CD4-positive, CD25-positive, alpha-beta regulatory T cell (primary cell): ENCODE results near the gene RHEX. TPM values are rescaled to one million over a fixed set of nuclear protein-coding genes. Genes with fewer than 3 reads are reported as not detected.

Source experiments
- ATAC-seq, 2 donors: fragments of 150-1000 bp; cut with Tn5 transposase; one replicate each; pipeline ENCODE4 v1.10.0; 2021; ENCODE audit warnings: low read depth in 2 of 2, moderate number of reproducible peaks in 2 of 2, moderate library complexity in 1 of 2
- DNase-seq, 3 donors: peaks; one replicate each; pipeline versions ENCODE4 v3.0.0 to v3.0.0-alpha.2; 2012 to 2022; ENCODE audit warnings: mixed read lengths in 1 of 3
- H3K27ac ChIP-seq: one replicate; pipeline ENCODE4 v1.7.0; 2013; ENCODE audit warnings: mild to moderate bottlenecking, low read length; ENCODE audit not compliant: insufficient read depth, poor library complexity, severe bottlenecking
- H3K27me3 ChIP-seq: one replicate; pipeline ENCODE4 v1.7.0; 2013; ENCODE audit warnings: low read length; ENCODE audit not compliant: control insufficient read depth, insufficient read depth
- H3K36me3 ChIP-seq: one replicate; pipeline ENCODE4 v1.7.0; 2013; ENCODE audit warnings: mild to moderate bottlenecking, low read length, moderate library complexity; ENCODE audit not compliant: control insufficient read depth, insufficient read depth
- H3K4me1 ChIP-seq: 2 replicates; pipeline ENCODE4 v1.7.0; 2013; ENCODE audit warnings: mild to moderate bottlenecking, low read length; ENCODE audit not compliant: insufficient read depth, control insufficient read depth, poor library complexity, severe bottlenecking
- H3K4me3 ChIP-seq: one replicate; pipeline ENCODE4 v1.7.0; 2013; ENCODE audit warnings: low read depth, mild to moderate bottlenecking, low read length, moderate library complexity
- H3K9me3 ChIP-seq, 2 experiments: 1 replicate in 1 of 2; 2 replicates in 1 of 2; pipeline ENCODE4 v1.7.0; 2013; ENCODE audit warnings: low read length in 2 of 2, mild to moderate bottlenecking in 1 of 2, moderate library complexity in 1 of 2; ENCODE audit not compliant: control insufficient read depth in 2 of 2
- H3K27ac Mint-ChIP-seq, 3 donors: one replicate each; pipeline ENCODE4 v1.8.0; 2020 to 2022; ENCODE audit warnings: mild to moderate bottlenecking in 3 of 3, mixed read lengths in 3 of 3, moderate library complexity in 2 of 3
- H3K27me3 Mint-ChIP-seq: one replicate; pipeline ENCODE4 v1.8.0; 2022; ENCODE audit warnings: mild to moderate bottlenecking, mixed read lengths
- H3K36me3 Mint-ChIP-seq: one replicate; pipeline ENCODE4 v1.8.0; 2020; ENCODE audit warnings: mixed read lengths
- H3K4me1 Mint-ChIP-seq, 4 donors: one replicate each; pipeline ENCODE4 v1.8.0; 2020 to 2022; ENCODE audit warnings: mixed read lengths in 4 of 4, mild to moderate bottlenecking in 1 of 4
- H3K4me3 Mint-ChIP-seq, 4 donors: one replicate each; pipeline ENCODE4 v1.8.0; 2020 to 2022; ENCODE audit warnings: mild to moderate bottlenecking in 4 of 4, mixed read lengths in 4 of 4, moderate library complexity in 3 of 4
- H3K9me3 Mint-ChIP-seq, 7 donors: one replicate each; pipeline ENCODE4 v1.8.0; 2020 to 2022; ENCODE audit warnings: mixed read lengths in 7 of 7, mild to moderate bottlenecking in 3 of 7, moderate library complexity in 2 of 7
- polyA plus RNA-seq, 4 donors: library from polyadenylated mRNA; unstranded; fragments of 300-500 nt; fragmentation: Illumina TruSeq; gene quantifications; one replicate each; pipeline ENCODE4 v1.2.3, GENCODE V29; 2021
- total RNA-seq: library from RNA; stranded (reverse); gene quantifications from one replicate; pipeline ENCODE4 v1.2.3, GENCODE V29; 2022

The RHEX gene
- total and polyA plus RNA-seq, 5 donors from 2014 or later: not detected

- H3K36me3 ChIP-seq: no peaks in the 10 kb centered on the region
- H3K27me3 ChIP-seq: peaks cover 3% of the 10 kb centered on the region
- H3K36me3 Mint-ChIP-seq: no peaks in the 10 kb centered on the region
- peak overlapping the region in 1 of 4 donors; percentile 38 for H3K4me3 Mint-ChIP-seq
- H3K27ac ChIP-seq: no peak overlapping the region
- H3K4me1 ChIP-seq: no peaks in the 10 kb centered on the region
- no peaks in the 10 kb centered on the region for H3K9me3 ChIP-seq
- H3K4me1 Mint-ChIP-seq: no peaks in the 10 kb centered on the region
- no peak overlapping the region for H3K4me3 ChIP-seq
- no peaks in the 10 kb centered on the region for H3K9me3 Mint-ChIP-seq
- peaks cover 24% of the 10 kb centered on the region for H3K27me3 Mint-ChIP-seq
- DNase-seq: no peak
- no peak for ATAC-seq
- H3K27ac Mint-ChIP-seq: no peak overlapping the region
Observed at GRCh38 chr1:206087091-206087490, 34.1 kb downstream of the RHEX start.

- Mint-ChIP-seq H3K4me1 (no peaks in the 10 kb centered on the region), H3K27me3 (peaks cover 27% of the 10 kb centered on the region), H3K9me3 (no peaks in the 10 kb centered on the region), H3K36me3 (no peaks in the 10 kb centered on the region), H3K4me3 (no peak overlapping the region), H3K27ac (no peak overlapping the region)
- ATAC-seq (no peak), DNase-seq (no peak)
- H3K4me3 ChIP-seq: no peak overlapping the region
- H3K27me3 ChIP-seq: peaks cover 8% of the 10 kb centered on the region
- H3K27ac ChIP-seq: no peak overlapping the region
- H3K36me3 ChIP-seq: no peaks in the 10 kb centered on the region
- no peaks in the 10 kb centered on the region for H3K9me3 ChIP-seq
- H3K4me1 ChIP-seq: no peaks in the 10 kb centered on the region
Observed at GRCh38 chr1:206089341-206089740, 36.4 kb downstream of the RHEX start.

- no peak for DNase-seq
- no peak overlapping the region for H3K27ac ChIP-seq
- H3K27ac Mint-ChIP-seq: no peak overlapping the region
- H3K36me3 ChIP-seq: no peaks in the 10 kb centered on the region
- H3K27me3 Mint-ChIP-seq: peaks cover 40% of the 10 kb centered on the region
- H3K27me3 ChIP-seq: peaks cover 12% of the 10 kb centered on the region
- H3K4me3 ChIP-seq: no peak overlapping the region
- no peaks in the 10 kb centered on the region for H3K9me3 ChIP-seq
- no peak for ATAC-seq
- peaks cover 0 to 4% (median 0%) of the 10 kb centered on the region in 4 donors for H3K4me1 Mint-ChIP-seq
- H3K4me1 ChIP-seq: no peaks in the 10 kb centered on the region
- H3K4me3 Mint-ChIP-seq: no peak overlapping the region
- no peaks in the 10 kb centered on the region for H3K36me3 Mint-ChIP-seq
- peaks cover 0 to 3% (median 0%) of the 10 kb centered on the region in 7 donors for H3K9me3 Mint-ChIP-seq
Observed at GRCh38 chr1:206094024-206094423, 41.1 kb downstream of the RHEX start.

- ATAC-seq (no peak), DNase-seq (no peak)
- H3K36me3 Mint-ChIP-seq: no peaks in the 10 kb centered on the region
- Histone ChIP-seq H3K36me3 (no peaks in the 10 kb centered on the region), H3K27ac (no peak overlapping the region), H3K9me3 (no peaks in the 10 kb centered on the region), H3K27me3 (peaks cover 20% of the 10 kb centered on the region), H3K4me1 (no peaks in the 10 kb centered on the region), H3K4me3 (no peak overlapping the region)
- H3K4me3 Mint-ChIP-seq: no peak overlapping the region
- H3K27ac Mint-ChIP-seq: no peak overlapping the region
- peaks cover 0 to 3% (median 0%) of the 10 kb centered on the region in 7 donors for H3K9me3 Mint-ChIP-seq
- peaks cover 0 to 4% (median 0%) of the 10 kb centered on the region in 4 donors for H3K4me1 Mint-ChIP-seq
- H3K27me3 Mint-ChIP-seq: peaks cover 43% of the 10 kb centered on the region
Observed at GRCh38 chr1:206097381-206097780, 44.4 kb downstream of the RHEX start.

GRCh38 chr1:206098242-206098919, 45.4 kb downstream of the RHEX start:
- H3K36me3 ChIP-seq: no peaks in the 10 kb centered on the region
- H3K27ac ChIP-seq: no peak overlapping the region
- Mint-ChIP-seq H3K27ac (no peak overlapping the region), H3K36me3 (no peaks in the 10 kb centered on the region), H3K9me3 (peaks cover 0 to 3% (median 0%) of the 10 kb centered on the region in 7 donors), H3K4me3 (no peak overlapping the region), H3K27me3 (peaks cover 43% of the 10 kb centered on the region), H3K4me1 (peaks cover 0 to 4% (median 0%) of the 10 kb centered on the region in 4 donors)
- peaks cover 20% of the 10 kb centered on the region for H3K27me3 ChIP-seq
- no peak overlapping the region for H3K4me3 ChIP-seq
- DNase-seq (no peak), ATAC-seq (no peak)
- H3K9me3 ChIP-seq: no peaks in the 10 kb centered on the region
- no peaks in the 10 kb centered on the region for H3K4me1 ChIP-seq

GRCh38 chr1:206100226-206100815, 47.3 kb downstream of the RHEX start:
- ATAC-seq (no peak), DNase-seq (no peak)
- H3K36me3 Mint-ChIP-seq: no peaks in the 10 kb centered on the region
- peaks cover 0 to 3% (median 0%) of the 10 kb centered on the region in 7 donors for H3K9me3 Mint-ChIP-seq
- H3K27ac Mint-ChIP-seq: no peak overlapping the region
- no peak overlapping the region for H3K4me3 Mint-ChIP-seq
- no peaks in the 10 kb centered on the region for H3K4me1 ChIP-seq
- H3K4me3 ChIP-seq: no peak overlapping the region
- no peaks in the 10 kb centered on the region for H3K36me3 ChIP-seq
- peaks cover 38% of the 10 kb centered on the region for H3K27me3 Mint-ChIP-seq
- H3K4me1 Mint-ChIP-seq: peaks cover 0 to 5% (median 0%) of the 10 kb centered on the region in 4 donors
- peaks cover 13% of the 10 kb centered on the region for H3K27me3 ChIP-seq
- H3K27ac ChIP-seq: no peak overlapping the region
- no peaks in the 10 kb centered on the region for H3K9me3 ChIP-seq

- no peak for DNase-seq
- Mint-ChIP-seq H3K27me3 (peaks cover 29% of the 10 kb centered on the region), H3K36me3 (no peaks in the 10 kb centered on the region), H3K4me3 (no peak overlapping the region), H3K9me3 (peaks cover 0 to 3% (median 0%) of the 10 kb centered on the region in 7 donors), H3K27ac (no peak overlapping the region), H3K4me1 (peaks cover 0 to 7% (median 0%) of the 10 kb centered on the region in 4 donors)
- no peak for ATAC-seq
- H3K36me3 ChIP-seq: no peaks in the 10 kb centered on the region
- no peaks in the 10 kb centered on the region for H3K4me1 ChIP-seq
- no peak overlapping the region for H3K4me3 ChIP-seq
- H3K27ac ChIP-seq: no peak overlapping the region
- H3K27me3 ChIP-seq: peaks cover 13% of the 10 kb centered on the region
- H3K9me3 ChIP-seq: no peaks in the 10 kb centered on the region
Observed at GRCh38 chr1:206101351-206102045, 48.5 kb downstream of the RHEX start.
